ENCODE measurements around the gene TWF2. TPM values are rescaled to one million over a fixed set of nuclear protein-coding genes. Genes with fewer than 3 reads are reported as not detected.

Gene TWF2
- total and polyA plus RNA-seq, 2 of the 4 experiments (the other 2 are of a cell fraction) = 111 to 145 TPM

GRCh38 chr3:52248165-52248541 lies 9.2 kb upstream of the TWF2 start:
- CTCF ChIA-PET = no interaction called here
- dilution Hi-C loops (cut with HindIII; ENCODE audit: low sequenced_read_pairs, unreplicated experiment) = no loop called here
- no peak for DNase-seq
- Histone ChIP-seq H4K5ac (ENCODE audit: low read depth, low read length) (no peak overlapping the region), H3K56ac (ENCODE audit: extremely low read depth, insufficient read depth, low read length) (no peak overlapping the region), H2AK5ac (ENCODE audit: low read depth, low read length) (no peak overlapping the region), H3K4me2 (ENCODE audit: low read depth, low read length) (no peak overlapping the region), H3K9ac (ENCODE audit: low read depth, low read length) (no peak overlapping the region), H2BK20ac (ENCODE audit: low read depth, low read length) (no peak overlapping the region), H3K27ac (ENCODE audit: insufficient read depth, low read length) (no peak overlapping the region), H4K8ac (ENCODE audit: low read depth in 2 of 2, low read length in 2 of 2) (no peak overlapping the region), H2BK15ac (ENCODE audit: low read depth, low read length) (no peak overlapping the region), H2AFZ (replicated peaks; ENCODE audit: low read length, poor library complexity) (no peak overlapping the region), H2BK5ac (ENCODE audit: low read depth, low read length, poor library complexity, severe bottlenecking) (no peak overlapping the region), H3K9me3 (ENCODE audit: control insufficient read depth, insufficient read depth, low read length) (0 out of 2 replicates have a peak, but pooled peaks cover 1% of the 10 kb centered on the region), H3K23ac (ENCODE audit: low read depth, low read length) (no peak overlapping the region), H4K20me1 (ENCODE audit: insufficient read depth, low read length) (peaks cover 16% of the 10 kb centered on the region; the same call in 1 of the 2 replicates), H3K9me1 (ENCODE audit: insufficient read depth, low read length) (peaks cover 34% of the 10 kb centered on the region), H3K4me3 (ENCODE audit: insufficient read depth, low read depth, low read length) (no peak overlapping the region), H2AK9ac (replicated peaks; ENCODE audit: low read depth, low read length, poor library complexity) (peak overlapping the region; percentile 59), H3K4me1 (ENCODE audit: control insufficient read depth, insufficient read depth, low read length) (peaks cover 20% of the 10 kb centered on the region), H2BK120ac (ENCODE audit: low read depth, low read length) (no peak overlapping the region), H4K91ac (ENCODE audit: insufficient read depth, low read depth, low read length) (no peak overlapping the region), H3K14ac (replicated peaks; ENCODE audit: low read depth, low read length) (no peak overlapping the region), H3K27me3 (ENCODE audit: control insufficient read depth, insufficient read depth, low read length) (no peaks in the 10 kb centered on the region), H3K4ac (ENCODE audit: low read depth, low read length) (no peak overlapping the region), H3K79me1 (ENCODE audit: low read depth in 1 of 2, low read length in 2 of 2) (peaks cover 10 to 64% of the 10 kb centered on the region in 2 experiments), H3K18ac (ENCODE audit: low read depth, low read length) (no peak overlapping the region), H3K36me3 (ENCODE audit: control insufficient read depth, insufficient read depth, low read length) (peaks cover 31% of the 10 kb centered on the region)
- TF ChIP-seq CEBPB (IDR thresholded peaks at IDR 0.05; ENCODE audit: low read depth, low read length) = no peak
- TF ChIP-seq, protein P1, sequence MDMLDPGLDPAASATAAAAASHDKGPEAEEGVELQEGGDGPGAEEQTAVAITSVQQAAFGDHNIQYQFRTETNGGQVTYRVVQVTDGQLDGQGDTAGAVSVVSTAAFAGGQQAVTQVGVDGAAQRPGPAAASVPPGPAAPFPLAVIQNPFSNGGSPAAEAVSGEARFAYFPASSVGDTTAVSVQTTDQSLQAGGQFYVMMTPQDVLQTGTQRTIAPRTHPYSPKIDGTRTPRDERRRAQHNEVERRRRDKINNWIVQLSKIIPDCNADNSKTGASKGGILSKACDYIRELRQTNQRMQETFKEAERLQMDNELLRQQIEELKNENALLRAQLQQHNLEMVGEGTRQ (IDR thresholded peaks at IDR 0.05; ENCODE audit: low read depth, low read length) = no peak
- no peak for TF ChIP-seq NFE2L2 (IDR thresholded peaks at IDR 0.05; ENCODE audit: low read depth, low read length)
- no peak for TF ChIP-seq BHLHE40 (IDR thresholded peaks at IDR 0.05; ENCODE audit: low read depth, low read length)
- no peak for TF ChIP-seq RCOR1 (IDR thresholded peaks at IDR 0.05; ENCODE audit: insufficient replicate concordance, low read length)
- no peak for TF ChIP-seq POLR2A (IDR thresholded peaks at IDR 0.05; ENCODE audit: low read depth, low read length)
- no peak for TF ChIP-seq CHD1 (IDR thresholded peaks at IDR 0.05; ENCODE audit: low read depth, low read length)
- no peak for TF ChIP-seq MXI1 (IDR thresholded peaks at IDR 0.05; ENCODE audit: borderline replicate concordance, low read depth, low read length)
- TF ChIP-seq SMC3 (IDR thresholded peaks at IDR 0.05; ENCODE audit: low read depth, low read length) = no peak
- no TSS peak for BruUV-seq (replicated peaks)
- ATAC-seq (ENCODE audit: low read depth) = no peak
- intact Hi-C loops (cut with micrococcal nuclease) = no loop called here
- POLR2A ChIA-PET (ENCODE audit: unreplicated experiment) = interaction anchor here (0.5 kb wide), 1 partner anchor 30 kb away, joined by 8 read pairs; the partner anchor contains the start of gene WDR82
- in situ Hi-C loops (cut with MboI; ENCODE audit: low sequenced_read_pairs) = no loop called here
- WGBS, 2 experiments (ENCODE audit: extremely low coverage in 2 of 2, insufficient read length in 1 of 2) = 93% methylated on average over 3 of the region's 10 CpGs; no CpG with 5 or more reads in 1 of the 2 experiments
